PC-9 (cell line): Measurements from ENCODE around the gene USP21.

Source experiments
- CTCF ChIP-seq: fragments of 200-600 bp; sonication (generic); conservative IDR thresholded peaks from 2 replicates; pipeline ENCODE4 v1.6.1; 2017; ENCODE audit warnings: mixed run types, antibody characterized with exemption, mild to moderate bottlenecking, moderate library complexity
- EZH2 ChIP-seq: fragments of 200-600 bp; sonication (generic); IDR thresholded peaks from 2 replicates; pipeline ENCODE4 v1.8.0; 2017; ENCODE audit warnings: antibody characterized with exemption, low read depth

- TF ChIP-seq CTCF (no peak), EZH2 (no peak)
Measured at GRCh38 chr1:161145832-161146231, 13.5 kb upstream of the USP21 start.
